ENCODE measurements around the gene DNPH1. TPM values are rescaled to one million over a fixed set of nuclear protein-coding genes. Genes with fewer than 3 reads are reported as not detected.

Gene DNPH1
- total and polyA plus RNA-seq, 9 of the 15 experiments (the other 6 are each of a cell fraction or from before 2014, with no cell fraction given), result 7.3 to 300 (median 68.7) TPM

DNA sequence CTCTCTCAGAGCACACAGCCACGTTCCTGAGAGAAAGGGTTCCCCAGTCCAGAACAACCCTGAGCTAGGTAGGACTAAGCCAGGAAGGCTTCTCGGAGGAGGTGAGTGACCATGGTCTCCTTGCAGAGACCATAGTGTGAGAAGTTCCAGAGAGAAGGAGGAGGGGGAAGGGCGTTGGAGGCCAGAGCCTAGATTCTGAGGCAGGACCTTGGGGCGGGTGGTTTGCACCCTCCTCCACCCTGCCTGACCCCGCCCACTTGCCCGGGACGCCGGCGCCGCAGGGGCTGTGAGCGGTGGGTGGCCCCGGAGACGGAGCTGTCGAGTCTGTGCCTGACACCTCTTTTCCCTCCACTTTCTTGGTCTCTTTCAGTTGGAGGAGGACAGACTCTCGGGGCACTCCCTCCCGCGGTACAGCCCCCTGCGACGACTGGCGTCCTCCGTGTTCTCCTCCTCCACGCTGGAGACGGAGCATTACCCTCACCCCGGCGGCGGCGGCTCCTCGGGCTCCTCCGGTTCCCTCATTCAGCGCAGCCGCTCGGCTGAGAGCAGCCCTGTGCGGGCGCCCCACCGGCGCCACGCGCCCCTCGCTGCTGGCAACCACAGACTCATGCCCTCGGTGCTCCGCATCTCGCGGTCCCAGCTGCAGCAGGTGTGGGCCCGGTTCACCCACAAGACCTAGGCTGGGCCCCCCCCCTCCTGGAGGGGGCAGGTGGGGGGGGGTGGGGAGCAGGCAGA, 40.2 kb upstream of the DNPH1 start (continued):
- TF ChIP-seq EZH2 (IDR thresholded peaks at IDR 0.05; ENCODE audit: borderline replicate concordance, low read depth, low read length) (no peak), MTA3 (IDR thresholded peaks at IDR 0.05; ENCODE audit: borderline replicate concordance) (0 out of 2 replicates have a peak, but pooled peaks have one; percentile 25), EP300 (IDR thresholded peaks at IDR 0.05; ENCODE audit: low read length) (no peak), IRF2 (CRISPR knock-in tag; IDR thresholded peaks at IDR 0.05) (no peak), SMARCE1 (IDR thresholded peaks at IDR 0.05) (no peak), ZNF699 (CRISPR knock-in tag; IDR thresholded peaks at IDR 0.05; ENCODE audit: insufficient replicate concordance) (no peak), ZNF778 (CRISPR knock-in tag; IDR thresholded peaks at IDR 0.05) (no peak), RHOXF2B (CRISPR knock-in tag; conservative IDR thresholded peaks at IDR 0.05) (no peak), NELFE (IDR thresholded peaks at IDR 0.05; ENCODE audit: insufficient read depth, insufficient read length) (no peak), NR3C1 (CRISPR knock-in tag; IDR thresholded peaks at IDR 0.05) (no peak), BCL6 (CRISPR knock-in tag; IDR thresholded peaks at IDR 0.05) (no peak), ZNF586 (CRISPR knock-in tag; conservative IDR thresholded peaks at IDR 0.05) (no peak), RNF2 (IDR thresholded peaks at IDR 0.05) (no peak), STAG1 (CRISPR knock-in tag; IDR thresholded peaks at IDR 0.05; ENCODE audit: borderline replicate concordance) (no peak), MXI1 (IDR thresholded peaks at IDR 0.05; ENCODE audit: low read depth, low read length) (no peak), CC2D1A (IDR thresholded peaks at IDR 0.05) (no peak), TBP (optimal IDR thresholded peaks at IDR 0.05; ENCODE audit: low read depth, low read length) (no peak), TAF15 (IDR thresholded peaks at IDR 0.05; ENCODE audit: low read depth, low read length) (no peak), SREBF1 (IDR thresholded peaks at IDR 0.05; ENCODE audit: borderline replicate concordance, low read depth, low read length) (no peak), BRCA1 (IDR thresholded peaks at IDR 0.05) (no peak), BRCA1 (CRISPR knock-in tag; IDR thresholded peaks at IDR 0.05) (0 out of 2 replicates have a peak, but pooled peaks have one; percentile 77), PPARD (CRISPR knock-in tag; IDR thresholded peaks at IDR 0.05) (no peak), HDGF (IDR thresholded peaks at IDR 0.05) (no peak), PHB2 (IDR thresholded peaks at IDR 0.05; ENCODE audit: low read depth) (no peak), ZFP1 (CRISPR knock-in tag; IDR thresholded peaks at IDR 0.05) (no peak)
- TF ChIP-seq, protein P1, sequence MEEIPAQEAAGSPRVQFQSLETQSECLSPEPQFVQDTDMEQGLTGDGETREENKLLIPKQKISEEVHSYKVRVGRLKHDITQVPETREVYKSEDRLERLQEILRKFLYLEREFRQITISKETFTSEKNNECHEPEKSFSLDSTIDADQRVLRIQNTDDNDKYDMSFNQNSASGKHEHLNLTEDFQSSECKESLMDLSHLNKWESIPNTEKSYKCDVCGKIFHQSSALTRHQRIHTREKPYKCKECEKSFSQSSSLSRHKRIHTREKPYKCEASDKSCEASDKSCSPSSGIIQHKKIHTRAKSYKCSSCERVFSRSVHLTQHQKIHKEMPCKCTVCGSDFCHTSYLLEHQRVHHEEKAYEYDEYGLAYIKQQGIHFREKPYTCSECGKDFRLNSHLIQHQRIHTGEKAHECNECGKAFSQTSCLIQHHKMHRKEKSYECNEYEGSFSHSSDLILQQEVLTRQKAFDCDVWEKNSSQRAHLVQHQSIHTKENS (CRISPR knock-in tag; IDR thresholded peaks at IDR 0.05), result no peak
- TF ChIP-seq, protein P2, sequence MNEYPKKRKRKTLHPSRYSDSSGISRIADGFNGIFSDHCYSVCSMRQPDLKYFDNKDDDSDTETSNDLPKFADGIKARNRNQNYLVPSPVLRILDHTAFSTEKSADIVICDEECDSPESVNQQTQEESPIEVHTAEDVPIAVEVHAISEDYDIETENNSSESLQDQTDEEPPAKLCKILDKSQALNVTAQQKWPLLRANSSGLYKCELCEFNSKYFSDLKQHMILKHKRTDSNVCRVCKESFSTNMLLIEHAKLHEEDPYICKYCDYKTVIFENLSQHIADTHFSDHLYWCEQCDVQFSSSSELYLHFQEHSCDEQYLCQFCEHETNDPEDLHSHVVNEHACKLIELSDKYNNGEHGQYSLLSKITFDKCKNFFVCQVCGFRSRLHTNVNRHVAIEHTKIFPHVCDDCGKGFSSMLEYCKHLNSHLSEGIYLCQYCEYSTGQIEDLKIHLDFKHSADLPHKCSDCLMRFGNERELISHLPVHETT (CRISPR knock-in tag; conservative IDR thresholded peaks at IDR 0.05 in 1 of 2, IDR thresholded peaks at IDR 0.05 in 1 of 2), result no peak
- TF ChIP-seq, protein P3, sequence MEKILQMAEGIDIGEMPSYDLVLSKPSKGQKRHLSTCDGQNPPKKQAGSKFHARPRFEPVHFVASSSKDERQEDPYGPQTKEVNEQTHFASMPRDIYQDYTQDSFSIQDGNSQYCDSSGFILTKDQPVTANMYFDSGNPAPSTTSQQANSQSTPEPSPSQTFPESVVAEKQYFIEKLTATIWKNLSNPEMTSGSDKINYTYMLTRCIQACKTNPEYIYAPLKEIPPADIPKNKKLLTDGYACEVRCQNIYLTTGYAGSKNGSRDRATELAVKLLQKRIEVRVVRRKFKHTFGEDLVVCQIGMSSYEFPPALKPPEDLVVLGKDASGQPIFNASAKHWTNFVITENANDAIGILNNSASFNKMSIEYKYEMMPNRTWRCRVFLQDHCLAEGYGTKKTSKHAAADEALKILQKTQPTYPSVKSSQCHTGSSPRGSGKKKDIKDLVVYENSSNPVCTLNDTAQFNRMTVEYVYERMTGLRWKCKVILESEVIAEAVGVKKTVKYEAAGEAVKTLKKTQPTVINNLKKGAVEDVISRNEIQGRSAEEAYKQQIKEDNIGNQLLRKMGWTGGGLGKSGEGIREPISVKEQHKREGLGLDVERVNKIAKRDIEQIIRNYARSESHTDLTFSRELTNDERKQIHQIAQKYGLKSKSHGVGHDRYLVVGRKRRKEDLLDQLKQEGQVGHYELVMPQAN (IDR thresholded peaks at IDR 0.05; ENCODE audit: borderline replicate concordance), result peak; percentile 51; the same call in 1 of the 2 replicates
